SJCRH30 (cell line): Measurements from ENCODE around the gene PARP4. TPM values are rescaled to one million over a fixed set of nuclear protein-coding genes. Genes with fewer than 3 reads are reported as not detected.
"Not testable (repeated sequence)": the region's sequence is repeated elsewhere in the genome, so short reads cannot be mapped to it uniquely, and the experiment has no call there.

Source experiments
- DNase-seq, 2 experiments: peaks; one replicate each; pipeline ENCODE4 v3.0.0-alpha.2; 2015 to 2020
- H3K27ac ChIP-seq: fragments of 250-450 bp; sonication (Bioruptor Pico); 2 replicates; pipeline ENCODE4 v1.5.1; 2020; ENCODE audit warnings: mild to moderate bottlenecking, moderate library complexity
- H3K27me3 ChIP-seq: fragments of 250-450 bp; sonication (Bioruptor Pico); 2 replicates; pipeline ENCODE4 v1.5.1; 2020; ENCODE audit warnings: mild to moderate bottlenecking, moderate library complexity
- H3K36me3 ChIP-seq: fragments of 250-450 bp; sonication (Bioruptor Pico); 2 replicates; pipeline ENCODE4 v1.5.1; 2020; ENCODE audit warnings: mild to moderate bottlenecking, moderate library complexity
- H3K4me1 ChIP-seq: fragments of 250-450 bp; sonication (Bioruptor Pico); 2 replicates; pipeline ENCODE4 v1.5.1; 2020; ENCODE audit warnings: mild to moderate bottlenecking, moderate library complexity
- H3K4me3 ChIP-seq: fragments of 250-450 bp; sonication (Bioruptor Pico); 2 replicates; pipeline ENCODE4 v1.5.1; 2020; ENCODE audit warnings: mild to moderate bottlenecking, moderate library complexity
- H3K9me3 ChIP-seq: fragments of 250-450 bp; sonication (Bioruptor Pico); replicated peaks from 2 replicates; pipeline ENCODE4 v1.5.1; 2020; ENCODE audit warnings: mild to moderate bottlenecking, moderate library complexity
- total RNA-seq: library from RNA; depleted of rRNA; stranded (reverse); fragments of >200 nt; shearing (Covaris generic); gene quantifications from 2 replicates; pipeline ENCODE4 v1.2.3, GENCODE V29; 2014

Gene PARP4
- total RNA-seq, 1 experiment from 2014 or later: 54.0 TPM

DNA sequence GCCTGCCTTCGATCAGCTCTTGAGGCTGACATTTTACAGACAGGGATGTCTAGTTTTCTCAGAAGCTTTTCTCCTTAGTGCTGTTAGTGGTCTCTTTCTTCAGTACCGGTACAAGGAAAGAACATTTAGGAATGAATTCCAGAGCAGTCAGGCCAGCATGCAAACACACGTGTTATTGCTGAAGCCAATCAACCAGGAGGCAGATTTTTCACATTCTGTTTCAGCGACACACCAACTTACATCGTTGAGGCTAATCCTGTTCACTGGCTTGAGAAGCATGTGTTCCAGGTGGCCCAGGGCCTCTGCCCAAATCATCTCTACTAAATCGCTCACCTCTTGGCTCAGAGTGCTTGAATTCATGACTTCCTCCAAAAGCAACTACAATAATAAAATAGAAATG lies 19.2 kb downstream of the PARP4 start:
- H3K36me3 ChIP-seq: peaks cover 35% of the 10 kb centered on the region
- no peaks in the 10 kb centered on the region for H3K27me3 ChIP-seq
- H3K4me3 ChIP-seq: no peak overlapping the region
- H3K27ac ChIP-seq: no peak overlapping the region
- peaks cover 11% of the 10 kb centered on the region for H3K4me1 ChIP-seq
- DNase-seq: no peak
- no peaks in the 10 kb centered on the region for H3K9me3 ChIP-seq

DNA sequence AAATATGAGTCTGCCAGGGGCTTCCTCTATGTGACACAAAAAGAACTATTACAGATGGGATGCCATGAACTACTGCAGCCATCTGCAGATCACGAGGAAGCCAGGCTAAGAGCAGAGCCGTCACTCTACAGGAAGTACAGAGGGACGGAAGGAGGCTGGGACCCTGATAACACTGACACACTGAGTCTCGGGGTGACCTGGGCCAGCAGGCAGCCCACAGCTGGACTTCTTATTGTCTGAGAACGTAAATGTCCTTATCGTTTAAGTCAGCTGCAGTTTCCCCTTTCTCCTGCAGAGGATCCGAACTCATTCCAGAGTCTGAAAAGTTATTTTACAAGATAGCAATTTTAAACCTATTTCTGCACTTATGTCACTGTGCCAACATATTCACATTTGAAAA lies 20.7 kb downstream of the PARP4 start:
- Histone ChIP-seq H3K27ac (no peak overlapping the region), H3K9me3 (no peaks in the 10 kb centered on the region), H3K4me1 (peaks cover 11% of the 10 kb centered on the region), H3K27me3 (no peaks in the 10 kb centered on the region), H3K4me3 (no peak overlapping the region), H3K36me3 (peaks cover 30% of the 10 kb centered on the region)
- DNase-seq: no peak

DNA sequence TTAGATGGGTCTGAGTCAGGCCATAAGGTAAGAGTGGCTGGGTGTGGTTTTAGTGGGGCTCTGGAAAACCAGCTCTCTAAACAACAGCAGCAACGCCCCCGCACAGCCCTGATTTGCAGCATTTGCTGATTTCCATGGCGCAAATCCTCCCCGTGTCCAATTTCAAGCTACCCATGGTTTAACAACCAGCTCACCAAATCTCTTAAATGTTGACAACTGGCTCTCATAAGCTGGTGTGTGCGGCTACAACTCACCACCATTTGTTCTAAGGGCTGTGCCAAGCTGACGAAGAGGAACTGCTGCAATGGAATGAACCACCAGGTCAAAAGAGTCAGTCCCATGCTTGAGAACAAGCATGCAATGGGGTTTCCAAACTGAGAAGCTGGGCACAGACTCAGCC lies 22.9 kb downstream of the PARP4 start:
- Histone ChIP-seq H3K27me3 (no peaks in the 10 kb centered on the region), H3K27ac (peak overlapping the region; percentile 62), H3K4me1 (peaks cover 11% of the 10 kb centered on the region), H3K36me3 (peaks cover 39% of the 10 kb centered on the region), H3K9me3 (no peaks in the 10 kb centered on the region), H3K4me3 (no peak overlapping the region)
- DNase-seq: peak; percentile 80 to 87

DNA sequence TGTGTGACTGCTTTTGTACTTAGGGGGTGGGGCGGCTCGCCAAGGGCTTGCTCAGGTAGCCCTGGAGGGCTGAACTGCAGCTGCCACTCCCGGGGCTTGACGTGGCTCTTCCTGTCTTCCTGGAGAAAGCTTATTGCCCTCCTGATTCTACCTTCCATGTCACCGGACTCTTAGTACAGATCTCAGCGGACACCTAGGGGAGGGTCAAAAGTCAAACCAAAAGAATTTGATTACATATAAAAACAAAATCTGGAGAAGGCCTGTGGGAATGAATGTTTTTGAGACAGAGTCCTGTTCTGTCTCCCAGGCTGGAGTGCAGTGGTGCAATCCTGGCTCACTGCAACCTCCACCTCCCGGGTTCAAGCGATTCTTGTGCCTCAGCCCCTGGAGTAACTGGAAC lies 24.5 kb downstream of the PARP4 start:
- Histone ChIP-seq H3K36me3 (peaks cover 31% of the 10 kb centered on the region), H3K4me1 (peaks cover 11% of the 10 kb centered on the region)
- not testable (repeated sequence) for H3K9me3 ChIP-seq, H3K27ac ChIP-seq, DNase-seq, H3K27me3 ChIP-seq, H3K4me3 ChIP-seq

DNA sequence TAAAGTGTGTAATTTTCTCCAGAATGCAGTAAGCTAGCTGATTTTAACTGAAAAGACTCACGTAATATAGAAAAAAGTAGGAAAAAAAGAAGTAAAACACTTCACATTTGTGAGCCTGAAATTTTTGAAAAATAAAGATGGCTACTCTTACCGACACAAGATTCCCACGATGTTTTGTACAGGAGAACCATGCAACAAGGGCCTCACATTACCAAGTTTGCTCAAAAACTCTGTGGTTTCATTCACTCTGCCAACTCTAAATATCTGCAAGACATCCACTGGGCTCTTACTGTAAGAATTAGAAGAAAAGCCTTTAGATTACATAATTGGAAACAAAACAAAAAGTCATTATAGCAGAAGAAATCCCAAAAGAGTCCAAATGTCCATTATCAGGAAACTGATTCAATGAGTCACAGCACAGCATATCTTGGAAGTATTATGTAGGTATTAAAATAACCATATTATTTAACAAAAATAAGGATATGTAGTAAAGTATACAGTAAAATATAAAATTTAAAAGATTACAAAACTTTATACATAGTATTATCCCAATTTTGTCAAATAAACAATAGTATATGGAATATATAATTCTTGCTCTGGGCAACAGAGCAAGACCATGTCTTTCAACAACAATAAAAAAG lies 26.4 kb downstream of the PARP4 start:
- H3K4me3 ChIP-seq, H3K9me3 ChIP-seq, DNase-seq, H3K27ac ChIP-seq, H3K27me3 ChIP-seq: not testable (repeated sequence)
- Histone ChIP-seq H3K36me3 (peaks cover 32% of the 10 kb centered on the region), H3K4me1 (peaks cover 11% of the 10 kb centered on the region)

DNA sequence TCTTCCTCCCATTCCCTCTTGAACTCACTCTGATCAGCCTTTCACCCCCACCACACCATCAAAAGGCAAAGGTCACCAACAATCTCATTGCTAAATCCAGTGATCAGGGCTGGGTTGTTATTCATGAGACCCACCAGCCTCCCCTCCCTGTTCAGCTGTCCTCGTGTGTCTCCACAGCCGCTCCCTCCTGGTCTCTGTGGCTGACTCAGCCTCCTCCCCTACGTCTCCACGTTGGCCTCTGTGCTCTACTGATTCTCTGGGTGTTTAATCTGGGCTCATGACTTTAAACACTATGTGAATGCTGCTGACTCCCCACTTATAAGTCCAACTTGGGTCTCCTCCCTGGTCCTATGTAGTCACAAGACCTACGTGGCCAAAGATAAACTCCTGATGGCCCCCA lies 38.9 kb downstream of the PARP4 start:
- H3K4me3 ChIP-seq: no peak overlapping the region
- no peak for DNase-seq
- H3K36me3 ChIP-seq: peaks cover 20% of the 10 kb centered on the region
- H3K4me1 ChIP-seq: no peaks in the 10 kb centered on the region
- H3K9me3 ChIP-seq: no peaks in the 10 kb centered on the region
- H3K27me3 ChIP-seq: no peaks in the 10 kb centered on the region
- no peak overlapping the region for H3K27ac ChIP-seq

DNA sequence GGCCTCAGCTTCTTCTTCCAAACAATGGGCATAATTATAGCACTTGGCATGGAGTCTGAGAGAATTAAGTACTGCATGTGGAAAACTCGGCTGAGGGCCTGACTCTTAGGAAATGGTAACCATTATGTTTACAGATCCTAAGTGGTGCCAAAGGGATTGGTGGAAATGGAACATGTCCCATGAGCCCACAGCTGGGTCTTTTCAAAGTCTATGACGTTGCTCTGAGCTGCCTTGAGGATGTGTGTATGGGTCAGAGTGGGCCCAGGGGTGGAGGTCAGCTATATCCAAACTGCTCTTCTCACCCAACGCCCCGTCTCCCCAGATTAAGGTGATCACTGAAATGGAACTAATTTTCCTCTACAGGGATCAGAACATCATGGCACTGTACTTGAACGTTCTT lies 40.4 kb downstream of the PARP4 start:
- not testable (repeated sequence) for DNase-seq, H3K4me3 ChIP-seq, H3K4me1 ChIP-seq, H3K27ac ChIP-seq, H3K27me3 ChIP-seq, H3K9me3 ChIP-seq
- H3K36me3 ChIP-seq: peaks cover 18% of the 10 kb centered on the region

DNA sequence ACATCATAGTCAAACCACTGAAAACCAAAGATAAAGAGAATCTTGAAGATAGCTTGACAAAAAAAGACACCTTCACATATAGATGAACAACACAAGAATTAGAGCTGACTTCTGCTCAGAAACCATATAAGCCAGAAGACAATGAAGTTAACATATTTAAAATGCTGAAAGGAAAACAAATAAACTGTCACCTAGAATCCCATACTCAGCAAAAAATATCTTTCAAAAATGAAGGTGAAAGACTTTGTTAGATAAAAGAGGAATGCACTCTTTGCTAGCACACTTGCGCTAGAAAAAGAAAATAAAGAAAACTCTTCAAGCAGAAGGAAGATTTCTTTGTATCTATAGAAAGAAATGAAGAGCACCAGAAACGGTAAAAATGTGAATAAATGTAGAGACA lies 49.5 kb downstream of the PARP4 start:
- H3K4me1 ChIP-seq: peaks cover 20% of the 10 kb centered on the region
- no peak for DNase-seq
- peaks cover 23% of the 10 kb centered on the region for H3K36me3 ChIP-seq
- no peaks in the 10 kb centered on the region for H3K27me3 ChIP-seq
- H3K9me3 ChIP-seq: no peaks in the 10 kb centered on the region; the same call in 1 of the 2 replicates
- no peak overlapping the region for H3K4me3 ChIP-seq
- H3K27ac ChIP-seq: no peak overlapping the region

DNA sequence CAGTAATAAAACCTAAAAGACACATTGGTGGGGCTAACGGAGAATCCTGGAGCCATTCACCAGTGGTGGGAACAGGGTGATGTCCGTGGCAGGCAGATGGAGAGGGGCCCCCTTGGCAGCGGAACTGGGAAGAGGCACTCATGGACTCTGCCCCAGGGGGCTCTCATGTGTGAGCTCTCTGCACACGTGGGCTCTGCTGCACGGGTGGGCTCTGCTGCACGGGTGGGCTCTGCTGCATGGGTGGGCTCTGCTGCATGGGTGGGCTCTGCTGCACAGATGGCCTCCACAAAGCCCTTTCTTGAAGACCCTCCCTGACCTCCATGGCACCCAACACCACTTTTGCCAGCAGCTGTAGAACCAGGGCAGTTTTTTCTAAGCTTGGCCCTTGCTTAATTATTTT lies 52.3 kb downstream of the PARP4 start:
- Histone ChIP-seq H3K4me3 (peak overlapping the region; percentile 30), H3K4me1 (peaks cover 20% of the 10 kb centered on the region), H3K9me3 (no peaks in the 10 kb centered on the region; the same call in 1 of the 2 replicates), H3K27ac (peak overlapping the region; percentile 88), H3K27me3 (no peaks in the 10 kb centered on the region), H3K36me3 (peaks cover 23% of the 10 kb centered on the region)
- peak; percentile 89 to 91 for DNase-seq

DNA sequence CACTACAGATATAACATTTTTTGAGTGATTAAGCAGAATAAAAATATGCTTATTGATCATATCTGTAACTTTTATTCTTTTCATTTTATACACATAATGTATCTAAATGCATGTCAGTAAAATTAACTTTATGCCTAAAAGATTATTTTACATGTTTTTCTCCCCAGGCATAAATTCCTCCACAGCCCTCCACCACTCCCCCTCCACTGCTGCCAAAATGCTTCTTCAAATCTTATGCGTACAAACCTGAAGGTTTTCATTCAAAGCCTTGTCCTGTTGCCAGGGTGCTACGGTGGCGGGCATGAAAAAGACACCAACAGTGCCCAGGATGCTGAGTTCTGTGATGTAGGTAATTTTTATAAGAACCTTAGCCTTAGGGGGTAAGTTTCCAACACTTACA lies 52.9 kb downstream of the PARP4 start:
- Histone ChIP-seq H3K27me3 (no peaks in the 10 kb centered on the region), H3K36me3 (peaks cover 23% of the 10 kb centered on the region), H3K27ac (peak overlapping the region; percentile 88), H3K4me1 (peaks cover 20% of the 10 kb centered on the region), H3K4me3 (peak overlapping the region; percentile 30), H3K9me3 (no peaks in the 10 kb centered on the region; the same call in 1 of the 2 replicates)
- peak in 1 of 2 experiments; percentile 7 for DNase-seq

DNA sequence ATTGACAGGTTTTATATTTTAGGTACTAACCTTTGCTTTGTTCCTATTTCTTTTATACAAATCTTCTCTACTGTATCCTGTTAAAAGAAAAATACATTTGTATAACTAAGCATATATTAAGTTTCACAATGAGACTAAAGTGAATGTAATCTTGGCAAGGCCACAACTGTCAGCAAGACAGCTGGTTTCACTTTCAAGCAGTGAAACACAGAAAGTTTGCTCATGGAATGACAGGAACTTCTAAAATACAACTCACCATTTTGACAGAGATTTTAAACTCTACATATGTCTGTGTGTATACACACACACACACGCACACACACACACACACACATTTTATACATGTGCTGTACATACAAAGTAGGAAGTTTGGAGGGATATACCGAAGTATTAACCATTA lies 53.3 kb downstream of the PARP4 start:
- Histone ChIP-seq H3K9me3 (no peaks in the 10 kb centered on the region; the same call in 1 of the 2 replicates), H3K4me3 (no peak overlapping the region; the same call in 1 of the 2 replicates), H3K4me1 (peaks cover 20% of the 10 kb centered on the region), H3K27ac (peak overlapping the region; percentile 88), H3K36me3 (peaks cover 23% of the 10 kb centered on the region), H3K27me3 (no peaks in the 10 kb centered on the region)
- DNase-seq: peak; percentile 32 to 59

DNA sequence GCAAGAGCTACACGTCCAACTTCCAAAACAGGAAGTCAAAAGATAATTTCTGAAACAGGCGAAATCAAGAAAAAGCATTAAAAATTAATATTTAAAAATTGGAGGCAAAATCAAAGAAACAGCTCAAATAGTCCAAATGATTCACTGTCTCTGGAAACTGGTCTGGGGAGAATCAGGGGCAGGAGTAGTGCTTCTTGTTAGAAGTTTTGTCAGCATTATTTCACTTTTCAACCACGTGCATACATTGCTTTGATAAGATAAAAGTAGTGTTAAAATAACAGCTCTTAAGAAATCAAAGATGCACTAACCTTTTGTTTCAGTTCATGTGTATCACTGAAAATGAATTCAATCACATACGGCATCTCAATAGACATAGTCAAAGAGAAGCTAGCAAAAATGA lies 53.8 kb downstream of the PARP4 start:
- Histone ChIP-seq H3K4me1 (peaks cover 20% of the 10 kb centered on the region), H3K27me3 (no peaks in the 10 kb centered on the region), H3K36me3 (peaks cover 28% of the 10 kb centered on the region), H3K27ac (no peak overlapping the region; the same call in 1 of the 2 replicates), H3K9me3 (no peaks in the 10 kb centered on the region; the same call in 1 of the 2 replicates), H3K4me3 (no peak overlapping the region)
- no peak for DNase-seq

DNA sequence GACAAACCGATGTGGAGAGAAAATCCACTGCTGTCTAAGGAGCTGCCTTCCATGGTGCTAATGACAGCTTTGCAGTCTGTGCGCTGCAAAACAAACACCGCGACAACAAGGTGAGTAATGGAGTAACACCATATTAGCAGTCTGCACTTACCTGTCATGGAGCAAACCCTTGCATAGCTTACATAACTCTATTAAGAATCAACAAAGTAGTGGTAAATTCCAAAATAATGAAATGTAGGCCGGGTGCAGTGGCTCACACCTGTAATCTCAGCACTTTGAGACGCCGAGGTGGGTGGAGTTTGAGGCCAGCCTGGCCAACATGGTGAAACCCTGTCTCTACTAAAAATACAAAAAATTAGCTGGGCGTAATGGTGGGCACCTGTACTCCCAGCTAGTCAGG lies 56.2 kb downstream of the PARP4 start:
- Histone ChIP-seq H3K4me3 (no peak overlapping the region), H3K4me1 (peaks cover 17% of the 10 kb centered on the region), H3K36me3 (peaks cover 37% of the 10 kb centered on the region), H3K27me3 (no peaks in the 10 kb centered on the region), H3K27ac (no peak overlapping the region), H3K9me3 (no peaks in the 10 kb centered on the region; the same call in 1 of the 2 replicates)
- DNase-seq: no peak

DNA sequence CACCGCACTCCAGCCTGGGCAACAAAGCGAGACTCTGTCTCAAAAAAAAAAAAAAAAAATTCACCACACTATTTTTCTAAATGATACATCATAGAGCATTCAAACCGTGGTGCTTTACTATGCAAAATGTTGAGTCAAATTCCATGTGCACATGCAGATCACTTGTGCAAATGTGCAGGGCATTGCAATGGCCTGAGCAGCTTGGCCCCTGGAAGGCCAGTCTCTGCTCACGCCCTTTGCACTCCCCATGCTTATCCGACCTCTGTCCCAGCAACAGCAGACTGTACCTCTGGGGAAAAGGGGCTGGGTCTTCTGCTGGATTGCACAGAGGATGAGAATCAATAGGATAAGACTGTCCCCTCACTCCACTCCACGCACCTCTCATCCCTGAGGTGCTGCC lies 58.5 kb downstream of the PARP4 start:
- Histone ChIP-seq H3K4me3 (no peak overlapping the region), H3K4me1 (no peaks in the 10 kb centered on the region), H3K27ac (no peak overlapping the region), H3K36me3 (peaks cover 34% of the 10 kb centered on the region), H3K27me3 (no peaks in the 10 kb centered on the region), H3K9me3 (no peaks in the 10 kb centered on the region; the same call in 1 of the 2 replicates)
- no peak for DNase-seq

DNA sequence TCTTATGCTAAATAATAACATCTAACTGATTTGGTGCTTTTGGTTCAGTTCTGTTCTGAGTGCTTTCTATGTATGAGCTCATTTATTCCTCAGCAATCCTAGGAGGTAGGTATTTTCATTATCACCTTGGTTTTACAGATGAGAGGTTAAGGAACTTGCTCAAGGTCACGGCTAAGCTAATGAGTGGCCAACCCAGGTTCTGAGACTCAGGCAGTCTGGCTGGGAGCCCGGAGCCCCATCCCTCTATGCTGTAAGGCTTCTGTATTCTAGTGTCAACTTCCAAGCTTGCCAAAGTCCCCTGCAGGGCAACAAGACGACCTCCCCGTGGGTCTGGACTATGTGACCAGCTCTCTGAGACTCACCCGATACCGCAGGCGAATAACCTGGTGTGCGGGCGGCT lies 60.5 kb downstream of the PARP4 start:
- Histone ChIP-seq H3K9me3 (no peaks in the 10 kb centered on the region), H3K36me3 (peaks cover 27% of the 10 kb centered on the region), H3K27me3 (no peaks in the 10 kb centered on the region), H3K4me3 (no peak overlapping the region), H3K4me1 (no peaks in the 10 kb centered on the region), H3K27ac (no peak overlapping the region)
- DNase-seq: no peak

DNA sequence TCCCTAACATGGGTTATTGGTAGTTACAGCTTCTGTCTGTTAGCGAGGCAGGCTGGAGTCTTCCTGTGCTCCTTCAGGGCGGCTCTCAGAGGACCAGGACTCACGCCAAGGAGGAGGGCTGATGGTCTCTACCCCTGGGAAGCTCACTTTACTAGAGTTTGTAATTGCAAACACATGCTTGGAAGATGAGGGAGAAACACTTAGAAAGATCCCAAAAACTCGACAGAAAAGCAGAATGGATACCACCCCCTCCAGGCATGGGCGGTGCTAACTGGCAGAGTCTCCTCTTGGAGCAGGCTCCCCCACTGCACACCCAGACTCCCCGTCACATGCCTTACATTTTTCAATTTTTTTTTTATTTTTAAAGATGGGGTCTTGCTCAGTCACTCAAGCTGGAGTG lies 62.0 kb downstream of the PARP4 start:
- H3K4me3 ChIP-seq: no peak overlapping the region
- no peak for DNase-seq
- H3K27ac ChIP-seq: no peak overlapping the region
- no peaks in the 10 kb centered on the region for H3K27me3 ChIP-seq
- no peaks in the 10 kb centered on the region for H3K9me3 ChIP-seq
- peaks cover 22% of the 10 kb centered on the region for H3K36me3 ChIP-seq
- no peaks in the 10 kb centered on the region for H3K4me1 ChIP-seq
